ENCODE results near the gene BCL2L15.
"Not testable (repeated sequence)": the region's sequence is repeated elsewhere in the genome, so short reads cannot be mapped to it uniquely, and the experiment has no call there.

BCL2L15 gene

GRCh38 chr1:113872219-113872935 lies 15.0 kb downstream of the BCL2L15 start:
- FAIRE-seq (no peak), DNase-seq (ENCODE audit: low spot score) (no peak)

GRCh38 chr1:113871597-113872113 lies 15.7 kb downstream of the BCL2L15 start, which contains the start of gene PTPN22:
Gene PTPN22 (minus strand): TSS chr1:113871712.
- DNase-seq (ENCODE audit: low spot score), result peak; percentile 85
- peak; percentile 83 for FAIRE-seq

GRCh38 chr1:113870778-113871177 lies 16.6 kb downstream of the BCL2L15 start:
- DNase-seq (ENCODE audit: low spot score) (no peak), FAIRE-seq (no peak)

- DNase-seq (ENCODE audit: low spot score), result peak; percentile 47
- peak; percentile 14 for FAIRE-seq
These were observed 18.8 kb downstream of the BCL2L15 start for GRCh38 chr1:113868387-113869083.

- DNase-seq (ENCODE audit: low spot score), result no peak
These were observed 25.7 kb downstream of the BCL2L15 start for GRCh38 chr1:113861641-113862040.

GRCh38 chr1:113860891-113861290 lies 26.5 kb downstream of the BCL2L15 start:
- no peak for FAIRE-seq
- DNase-seq (ENCODE audit: low spot score), result peak; percentile 20

More at GRCh38 chr1:113861641-113862040, 25.7 kb downstream of the BCL2L15 start:
- FAIRE-seq, result no peak

- FAIRE-seq (no peak), DNase-seq (ENCODE audit: low spot score) (no peak)
These were observed 27.8 kb downstream of the BCL2L15 start for GRCh38 chr1:113859478-113860175.

- DNase-seq (ENCODE audit: low spot score) (no peak), FAIRE-seq (no peak)
These were observed 28.4 kb downstream of the BCL2L15 start for GRCh38 chr1:113858982-113859381.

- DNase-seq (ENCODE audit: low spot score), result no peak
- FAIRE-seq, result no peak
These were observed 29.0 kb downstream of the BCL2L15 start for GRCh38 chr1:113858418-113858817.

- FAIRE-seq (no peak), DNase-seq (ENCODE audit: low spot score) (no peak)
These were observed 29.6 kb downstream of the BCL2L15 start for GRCh38 chr1:113857776-113858175.

- no peak for DNase-seq (ENCODE audit: low spot score)
- no peak for FAIRE-seq
These were observed 31.0 kb downstream of the BCL2L15 start for GRCh38 chr1:113856401-113856790.

- no peak for FAIRE-seq
- DNase-seq (ENCODE audit: low spot score), result no peak
These were observed 31.6 kb downstream of the BCL2L15 start for GRCh38 chr1:113855630-113856400.

GRCh38 chr1:113854234-113854633 lies 33.1 kb downstream of the BCL2L15 start:
- FAIRE-seq, result no peak
- DNase-seq (ENCODE audit: low spot score), result no peak

GRCh38 chr1:113852694-113853093 lies 34.7 kb downstream of the BCL2L15 start:
- FAIRE-seq; DNase-seq (ENCODE audit: low spot score): not testable (repeated sequence)

- FAIRE-seq, result no peak
These were observed 37.1 kb downstream of the BCL2L15 start for GRCh38 chr1:113850127-113850796.

GRCh38 chr1:113849072-113849471 lies 38.3 kb downstream of the BCL2L15 start:
- no peak for DNase-seq (ENCODE audit: low spot score)
- FAIRE-seq, result no peak

More at GRCh38 chr1:113850127-113850796, 37.1 kb downstream of the BCL2L15 start:
- no peak for DNase-seq (ENCODE audit: low spot score)

- FAIRE-seq (no peak), DNase-seq (ENCODE audit: low spot score) (no peak)
These were observed 40.9 kb downstream of the BCL2L15 start for GRCh38 chr1:113846391-113847035.

GRCh38 chr1:113836534-113836933 lies 50.8 kb downstream of the BCL2L15 start:
- DNase-seq (ENCODE audit: low spot score) (no peak), FAIRE-seq (no peak)

GRCh38 chr1:113835686-113836290 lies 51.6 kb downstream of the BCL2L15 start:
- FAIRE-seq (peak; percentile 91), DNase-seq (ENCODE audit: low spot score) (peak; percentile 43)

- peak; percentile 45 for DNase-seq (ENCODE audit: low spot score)
- no peak for FAIRE-seq
These were observed 52.7 kb downstream of the BCL2L15 start for GRCh38 chr1:113834716-113835115.

Measured in RCC 7860 (cell line).